WTC11 (cell line): Measurements from ENCODE around the gene CCDC17. TPM values are rescaled to one million over a fixed set of nuclear protein-coding genes. Genes with fewer than 3 reads are reported as not detected.

Experiments
- CBFB ChIP-seq: sonication (generic); formaldehyde crosslinking; IDR thresholded peaks from 2 replicates; pipeline ENCODE4 v1.8.1; 2022; ENCODE audit warnings: mild to moderate bottlenecking, low read depth, missing genetic modification reagents
- ESRRA ChIP-seq: sonication (generic); formaldehyde crosslinking; IDR thresholded peaks from 2 replicates; pipeline ENCODE4 v1.8.1; 2022; ENCODE audit warnings: mild to moderate bottlenecking, missing genetic modification reagents, borderline replicate concordance
- KAT7 ChIP-seq: sonication (generic); formaldehyde crosslinking; IDR thresholded peaks from 2 replicates; pipeline ENCODE4 v1.8.1; 2023; ENCODE audit warnings: missing genetic modification reagents, mild to moderate bottlenecking, borderline replicate concordance
- MYBL2 ChIP-seq: sonication (generic); formaldehyde crosslinking; IDR thresholded peaks from 2 replicates; pipeline ENCODE4 v1.8.1; 2023; ENCODE audit warnings: mild to moderate bottlenecking, moderate library complexity, missing genetic modification reagents
- NFATC4 ChIP-seq: fragments of 250-450 bp; sonication (Bioruptor Pico); IDR thresholded peaks from 2 replicates; pipeline ENCODE4 v1.9.0; 2021; ENCODE audit warnings: mild to moderate bottlenecking
- NR2C2 ChIP-seq: sonication (generic); formaldehyde crosslinking; IDR thresholded peaks from 2 replicates; pipeline ENCODE4 v1.8.0; 2022; ENCODE audit warnings: mild to moderate bottlenecking, missing genetic modification reagents
- RORB ChIP-seq: fragments of 250-450 bp; sonication (Bioruptor Pico); IDR thresholded peaks from 2 replicates; pipeline ENCODE4 v1.9.0; 2021; ENCODE audit warnings: mild to moderate bottlenecking
- SMAD3 ChIP-seq: sonication (generic); formaldehyde crosslinking; IDR thresholded peaks from 2 replicates; pipeline ENCODE4 v1.8.0; 2022; ENCODE audit warnings: missing genetic modification reagents, mild to moderate bottlenecking, borderline replicate concordance
- SP1 ChIP-seq: sonication (generic); formaldehyde crosslinking; conservative IDR thresholded peaks from 2 replicates; pipeline ENCODE4 v1.8.1; 2022; ENCODE audit warnings: missing genetic modification reagents
- TCF7 ChIP-seq: sonication (generic); formaldehyde crosslinking; IDR thresholded peaks from 2 replicates; pipeline ENCODE4 v1.8.0; 2022; ENCODE audit warnings: mild to moderate bottlenecking, low read depth, missing genetic modification reagents, moderate library complexity
- ZNF416 ChIP-seq: fragments of 250-450 bp; sonication (Bioruptor Pico); IDR thresholded peaks from 2 replicates; pipeline ENCODE4 v1.9.0; 2021; ENCODE audit warnings: mild to moderate bottlenecking, inconsistent platforms
- total RNA-seq: library from RNA; stranded (reverse); gene quantifications from 3 replicates; pipeline ENCODE4 v1.2.3, GENCODE V29; 2021
- TF ChIP-seq, protein P1 (sequence below): sonication (generic); formaldehyde crosslinking; IDR thresholded peaks from 2 replicates; pipeline ENCODE4 v1.8.0; 2022; ENCODE audit warnings: mild to moderate bottlenecking, missing genetic modification reagents
- TF ChIP-seq, protein P2 (sequence below): sonication (generic); formaldehyde crosslinking; conservative IDR thresholded peaks from 2 replicates; pipeline ENCODE4 v1.8.1; 2022; ENCODE audit warnings: mild to moderate bottlenecking, missing genetic modification reagents
- TF ChIP-seq, protein P3 (sequence below): sonication (generic); formaldehyde crosslinking; IDR thresholded peaks from 2 replicates; pipeline ENCODE4 v1.8.1; 2023; ENCODE audit warnings: mild to moderate bottlenecking, missing genetic modification reagents
- TF ChIP-seq, protein P4 (sequence below): sonication (generic); formaldehyde crosslinking; IDR thresholded peaks from 2 replicates; pipeline ENCODE4 v1.8.1; 2023; ENCODE audit warnings: mild to moderate bottlenecking, moderate library complexity, missing genetic modification reagents
- TF ChIP-seq, protein P5 (sequence below): sonication (generic); formaldehyde crosslinking; IDR thresholded peaks from 2 replicates; pipeline ENCODE4 v1.8.0; 2022; ENCODE audit warnings: mild to moderate bottlenecking, missing genetic modification reagents
- TF ChIP-seq, protein P6 (sequence below): sonication (generic); formaldehyde crosslinking; IDR thresholded peaks from 2 replicates; pipeline ENCODE4 v1.8.1; 2022; ENCODE audit warnings: mild to moderate bottlenecking, moderate library complexity, missing genetic modification reagents
- TF ChIP-seq, protein P7 (sequence below): sonication (generic); formaldehyde crosslinking; IDR thresholded peaks from 2 replicates; pipeline ENCODE4 v1.8.1; 2023; ENCODE audit warnings: mild to moderate bottlenecking, missing genetic modification reagents, borderline replicate concordance
- TF ChIP-seq, protein P8 (sequence below): fragments of 250-450 bp; sonication (Bioruptor Pico); IDR thresholded peaks from 2 replicates; pipeline ENCODE4 v1.9.0; 2021; ENCODE audit warnings: moderate library complexity, mild to moderate bottlenecking, inconsistent platforms, borderline replicate concordance
- TF ChIP-seq, protein P9 (sequence below): sonication (generic); formaldehyde crosslinking; IDR thresholded peaks from 2 replicates; pipeline ENCODE4 v1.8.1; 2022; ENCODE audit warnings: low read depth, mild to moderate bottlenecking, moderate library complexity, missing genetic modification reagents, borderline replicate concordance
- TF ChIP-seq, protein P10 (sequence below): sonication (generic); formaldehyde crosslinking; IDR thresholded peaks from 2 replicates; pipeline ENCODE4 v1.8.0; 2022; ENCODE audit warnings: missing genetic modification reagents

CCDC17 gene
- total RNA-seq, 1 experiment from 2014 or later: 3.5 TPM

DNA sequence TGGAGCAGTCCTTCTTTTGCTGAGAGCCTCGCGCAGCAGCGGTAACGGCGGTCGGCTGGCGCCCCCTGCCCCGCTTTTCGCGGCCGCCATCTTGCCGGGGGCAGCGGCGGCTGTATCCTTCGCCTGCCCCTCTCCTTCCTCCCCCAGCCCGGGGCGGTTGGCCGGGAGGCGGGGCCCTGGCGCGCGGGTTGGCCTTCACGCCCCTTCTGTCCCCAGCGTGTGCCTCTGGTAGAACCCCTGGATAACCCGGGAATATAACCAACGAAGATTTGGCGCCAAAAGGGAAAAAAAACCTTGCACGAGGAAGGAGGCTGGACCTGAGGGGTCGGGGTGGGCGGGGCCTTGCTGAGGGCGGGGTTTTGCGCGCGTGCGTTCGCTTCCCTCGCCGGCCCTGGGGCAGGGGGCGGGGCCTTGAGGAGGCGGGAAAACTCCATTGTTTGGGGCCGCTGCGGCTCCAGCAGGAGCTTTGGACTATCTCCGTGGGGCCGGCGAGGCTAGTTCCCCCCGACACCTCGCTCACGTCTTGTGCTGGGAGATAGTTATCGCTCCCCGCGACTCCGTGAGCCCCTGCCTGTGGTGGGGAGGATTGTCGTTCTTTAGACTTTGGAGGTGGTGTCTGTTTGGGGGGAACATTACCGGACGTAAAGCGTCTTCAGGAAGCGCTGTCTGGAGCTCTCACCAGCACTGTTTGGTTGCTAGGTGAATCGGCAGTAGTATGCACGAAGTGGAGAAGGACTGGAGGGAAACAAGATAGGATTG is 39.3 kb downstream of the CCDC17 start (continued):
- TF ChIP-seq, protein P1, sequence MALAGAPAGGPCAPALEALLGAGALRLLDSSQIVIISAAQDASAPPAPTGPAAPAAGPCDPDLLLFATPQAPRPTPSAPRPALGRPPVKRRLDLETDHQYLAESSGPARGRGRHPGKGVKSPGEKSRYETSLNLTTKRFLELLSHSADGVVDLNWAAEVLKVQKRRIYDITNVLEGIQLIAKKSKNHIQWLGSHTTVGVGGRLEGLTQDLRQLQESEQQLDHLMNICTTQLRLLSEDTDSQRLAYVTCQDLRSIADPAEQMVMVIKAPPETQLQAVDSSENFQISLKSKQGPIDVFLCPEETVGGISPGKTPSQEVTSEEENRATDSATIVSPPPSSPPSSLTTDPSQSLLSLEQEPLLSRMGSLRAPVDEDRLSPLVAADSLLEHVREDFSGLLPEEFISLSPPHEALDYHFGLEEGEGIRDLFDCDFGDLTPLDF (CRISPR knock-in tag): peak; percentile 69; the same call in 1 of the 2 replicates
- TF ChIP-seq, protein P2, sequence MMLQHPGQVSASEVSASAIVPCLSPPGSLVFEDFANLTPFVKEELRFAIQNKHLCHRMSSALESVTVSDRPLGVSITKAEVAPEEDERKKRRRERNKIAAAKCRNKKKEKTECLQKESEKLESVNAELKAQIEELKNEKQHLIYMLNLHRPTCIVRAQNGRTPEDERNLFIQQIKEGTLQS: no peak
- TF ChIP-seq, protein P3, sequence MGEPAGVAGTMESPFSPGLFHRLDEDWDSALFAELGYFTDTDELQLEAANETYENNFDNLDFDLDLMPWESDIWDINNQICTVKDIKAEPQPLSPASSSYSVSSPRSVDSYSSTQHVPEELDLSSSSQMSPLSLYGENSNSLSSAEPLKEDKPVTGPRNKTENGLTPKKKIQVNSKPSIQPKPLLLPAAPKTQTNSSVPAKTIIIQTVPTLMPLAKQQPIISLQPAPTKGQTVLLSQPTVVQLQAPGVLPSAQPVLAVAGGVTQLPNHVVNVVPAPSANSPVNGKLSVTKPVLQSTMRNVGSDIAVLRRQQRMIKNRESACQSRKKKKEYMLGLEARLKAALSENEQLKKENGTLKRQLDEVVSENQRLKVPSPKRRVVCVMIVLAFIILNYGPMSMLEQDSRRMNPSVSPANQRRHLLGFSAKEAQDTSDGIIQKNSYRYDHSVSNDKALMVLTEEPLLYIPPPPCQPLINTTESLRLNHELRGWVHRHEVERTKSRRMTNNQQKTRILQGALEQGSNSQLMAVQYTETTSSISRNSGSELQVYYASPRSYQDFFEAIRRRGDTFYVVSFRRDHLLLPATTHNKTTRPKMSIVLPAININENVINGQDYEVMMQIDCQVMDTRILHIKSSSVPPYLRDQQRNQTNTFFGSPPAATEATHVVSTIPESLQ (CRISPR knock-in tag): no peak
- TF ChIP-seq NFATC4: peak; percentile 65
- peak; percentile 60 for TF ChIP-seq SP1
- TF ChIP-seq, protein P4, sequence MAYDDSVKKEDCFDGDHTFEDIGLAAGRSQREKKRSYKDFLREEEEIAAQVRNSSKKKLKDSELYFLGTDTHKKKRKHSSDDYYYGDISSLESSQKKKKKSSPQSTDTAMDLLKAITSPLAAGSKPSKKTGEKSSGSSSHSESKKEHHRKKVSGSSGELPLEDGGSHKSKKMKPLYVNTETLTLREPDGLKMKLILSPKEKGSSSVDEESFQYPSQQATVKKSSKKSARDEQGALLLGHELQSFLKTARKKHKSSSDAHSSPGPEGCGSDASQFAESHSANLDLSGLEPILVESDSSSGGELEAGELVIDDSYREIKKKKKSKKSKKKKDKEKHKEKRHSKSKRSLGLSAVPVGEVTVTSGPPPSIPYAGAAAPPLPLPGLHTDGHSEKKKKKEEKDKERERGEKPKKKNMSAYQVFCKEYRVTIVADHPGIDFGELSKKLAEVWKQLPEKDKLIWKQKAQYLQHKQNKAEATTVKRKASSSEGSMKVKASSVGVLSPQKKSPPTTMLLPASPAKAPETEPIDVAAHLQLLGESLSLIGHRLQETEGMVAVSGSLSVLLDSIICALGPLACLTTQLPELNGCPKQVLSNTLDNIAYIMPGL (CRISPR knock-in tag): peak; percentile 84; the same call in 1 of the 2 replicates
- TF ChIP-seq KAT7 (CRISPR knock-in tag): no peak
- TF ChIP-seq, protein P5, sequence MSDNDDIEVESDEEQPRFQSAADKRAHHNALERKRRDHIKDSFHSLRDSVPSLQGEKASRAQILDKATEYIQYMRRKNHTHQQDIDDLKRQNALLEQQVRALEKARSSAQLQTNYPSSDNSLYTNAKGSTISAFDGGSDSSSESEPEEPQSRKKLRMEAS (CRISPR knock-in tag): peak; percentile 49
- TF ChIP-seq MYBL2 (CRISPR knock-in tag): peak; percentile 61; the same call in 1 of the 2 replicates
- TF ChIP-seq, protein P6, sequence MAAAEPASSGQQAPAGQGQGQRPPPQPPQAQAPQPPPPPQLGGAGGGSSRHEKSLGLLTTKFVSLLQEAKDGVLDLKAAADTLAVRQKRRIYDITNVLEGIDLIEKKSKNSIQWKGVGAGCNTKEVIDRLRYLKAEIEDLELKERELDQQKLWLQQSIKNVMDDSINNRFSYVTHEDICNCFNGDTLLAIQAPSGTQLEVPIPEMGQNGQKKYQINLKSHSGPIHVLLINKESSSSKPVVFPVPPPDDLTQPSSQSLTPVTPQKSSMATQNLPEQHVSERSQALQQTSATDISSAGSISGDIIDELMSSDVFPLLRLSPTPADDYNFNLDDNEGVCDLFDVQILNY (CRISPR knock-in tag): peak; percentile 98
- no peak for TF ChIP-seq ESRRA (CRISPR knock-in tag)
- TF ChIP-seq, protein P7, sequence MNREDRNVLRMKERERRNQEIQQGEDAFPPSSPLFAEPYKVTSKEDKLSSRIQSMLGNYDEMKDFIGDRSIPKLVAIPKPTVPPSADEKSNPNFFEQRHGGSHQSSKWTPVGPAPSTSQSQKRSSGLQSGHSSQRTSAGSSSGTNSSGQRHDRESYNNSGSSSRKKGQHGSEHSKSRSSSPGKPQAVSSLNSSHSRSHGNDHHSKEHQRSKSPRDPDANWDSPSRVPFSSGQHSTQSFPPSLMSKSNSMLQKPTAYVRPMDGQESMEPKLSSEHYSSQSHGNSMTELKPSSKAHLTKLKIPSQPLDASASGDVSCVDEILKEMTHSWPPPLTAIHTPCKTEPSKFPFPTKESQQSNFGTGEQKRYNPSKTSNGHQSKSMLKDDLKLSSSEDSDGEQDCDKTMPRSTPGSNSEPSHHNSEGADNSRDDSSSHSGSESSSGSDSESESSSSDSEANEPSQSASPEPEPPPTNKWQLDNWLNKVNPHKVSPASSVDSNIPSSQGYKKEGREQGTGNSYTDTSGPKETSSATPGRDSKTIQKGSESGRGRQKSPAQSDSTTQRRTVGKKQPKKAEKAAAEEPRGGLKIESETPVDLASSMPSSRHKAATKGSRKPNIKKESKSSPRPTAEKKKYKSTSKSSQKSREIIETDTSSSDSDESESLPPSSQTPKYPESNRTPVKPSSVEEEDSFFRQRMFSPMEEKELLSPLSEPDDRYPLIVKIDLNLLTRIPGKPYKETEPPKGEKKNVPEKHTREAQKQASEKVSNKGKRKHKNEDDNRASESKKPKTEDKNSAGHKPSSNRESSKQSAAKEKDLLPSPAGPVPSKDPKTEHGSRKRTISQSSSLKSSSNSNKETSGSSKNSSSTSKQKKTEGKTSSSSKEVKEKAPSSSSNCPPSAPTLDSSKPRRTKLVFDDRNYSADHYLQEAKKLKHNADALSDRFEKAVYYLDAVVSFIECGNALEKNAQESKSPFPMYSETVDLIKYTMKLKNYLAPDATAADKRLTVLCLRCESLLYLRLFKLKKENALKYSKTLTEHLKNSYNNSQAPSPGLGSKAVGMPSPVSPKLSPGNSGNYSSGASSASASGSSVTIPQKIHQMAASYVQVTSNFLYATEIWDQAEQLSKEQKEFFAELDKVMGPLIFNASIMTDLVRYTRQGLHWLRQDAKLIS (CRISPR knock-in tag): peak; percentile 42; the same call in 1 of the 2 replicates
- no peak for TF ChIP-seq TCF7 (CRISPR knock-in tag)
- no peak for TF ChIP-seq CBFB
- TF ChIP-seq NR2C2 (CRISPR knock-in tag): no peak
- TF ChIP-seq, protein P8, sequence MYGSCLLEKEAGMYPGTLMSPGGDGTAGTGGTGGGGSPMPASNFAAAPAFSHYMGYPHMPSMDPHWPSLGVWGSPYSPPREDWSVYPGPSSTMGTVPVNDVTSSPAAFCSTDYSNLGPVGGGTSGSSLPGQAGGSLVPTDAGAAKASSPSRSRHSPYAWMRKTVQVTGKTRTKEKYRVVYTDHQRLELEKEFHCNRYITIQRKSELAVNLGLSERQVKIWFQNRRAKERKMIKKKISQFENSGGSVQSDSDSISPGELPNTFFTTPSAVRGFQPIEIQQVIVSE (CRISPR knock-in tag): no peak
- TF ChIP-seq RORB: 0 out of 2 replicates have a peak, but pooled peaks have one; percentile 27
- 0 out of 2 replicates have a peak, but pooled peaks have one; percentile 27 for TF ChIP-seq ZNF416 (CRISPR knock-in tag)
- TF ChIP-seq, protein P9, sequence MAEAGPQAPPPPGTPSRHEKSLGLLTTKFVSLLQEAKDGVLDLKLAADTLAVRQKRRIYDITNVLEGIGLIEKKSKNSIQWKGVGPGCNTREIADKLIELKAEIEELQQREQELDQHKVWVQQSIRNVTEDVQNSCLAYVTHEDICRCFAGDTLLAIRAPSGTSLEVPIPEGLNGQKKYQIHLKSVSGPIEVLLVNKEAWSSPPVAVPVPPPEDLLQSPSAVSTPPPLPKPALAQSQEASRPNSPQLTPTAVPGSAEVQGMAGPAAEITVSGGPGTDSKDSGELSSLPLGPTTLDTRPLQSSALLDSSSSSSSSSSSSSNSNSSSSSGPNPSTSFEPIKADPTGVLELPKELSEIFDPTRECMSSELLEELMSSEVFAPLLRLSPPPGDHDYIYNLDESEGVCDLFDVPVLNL (CRISPR knock-in tag): peak; percentile 88
- peak; percentile 65; the same call in 1 of the 2 replicates for TF ChIP-seq SMAD3 (CRISPR knock-in tag)
- TF ChIP-seq, protein P10, sequence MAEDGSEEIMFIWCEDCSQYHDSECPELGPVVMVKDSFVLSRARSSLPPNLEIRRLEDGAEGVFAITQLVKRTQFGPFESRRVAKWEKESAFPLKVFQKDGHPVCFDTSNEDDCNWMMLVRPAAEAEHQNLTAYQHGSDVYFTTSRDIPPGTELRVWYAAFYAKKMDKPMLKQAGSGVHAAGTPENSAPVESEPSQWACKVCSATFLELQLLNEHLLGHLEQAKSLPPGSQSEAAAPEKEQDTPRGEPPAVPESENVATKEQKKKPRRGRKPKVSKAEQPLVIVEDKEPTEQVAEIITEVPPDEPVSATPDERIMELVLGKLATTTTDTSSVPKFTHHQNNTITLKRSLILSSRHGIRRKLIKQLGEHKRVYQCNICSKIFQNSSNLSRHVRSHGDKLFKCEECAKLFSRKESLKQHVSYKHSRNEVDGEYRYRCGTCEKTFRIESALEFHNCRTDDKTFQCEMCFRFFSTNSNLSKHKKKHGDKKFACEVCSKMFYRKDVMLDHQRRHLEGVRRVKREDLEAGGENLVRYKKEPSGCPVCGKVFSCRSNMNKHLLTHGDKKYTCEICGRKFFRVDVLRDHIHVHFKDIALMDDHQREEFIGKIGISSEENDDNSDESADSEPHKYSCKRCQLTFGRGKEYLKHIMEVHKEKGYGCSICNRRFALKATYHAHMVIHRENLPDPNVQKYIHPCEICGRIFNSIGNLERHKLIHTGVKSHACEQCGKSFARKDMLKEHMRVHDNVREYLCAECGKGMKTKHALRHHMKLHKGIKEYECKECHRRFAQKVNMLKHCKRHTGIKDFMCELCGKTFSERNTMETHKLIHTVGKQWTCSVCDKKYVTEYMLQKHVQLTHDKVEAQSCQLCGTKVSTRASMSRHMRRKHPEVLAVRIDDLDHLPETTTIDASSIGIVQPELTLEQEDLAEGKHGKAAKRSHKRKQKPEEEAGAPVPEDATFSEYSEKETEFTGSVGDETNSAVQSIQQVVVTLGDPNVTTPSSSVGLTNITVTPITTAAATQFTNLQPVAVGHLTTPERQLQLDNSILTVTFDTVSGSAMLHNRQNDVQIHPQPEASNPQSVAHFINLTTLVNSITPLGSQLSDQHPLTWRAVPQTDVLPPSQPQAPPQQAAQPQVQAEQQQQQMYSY (CRISPR knock-in tag): no peak
